ENCODE results near the gene CRADD. TPM values are rescaled to one million over a fixed set of nuclear protein-coding genes. Genes with fewer than 3 reads are reported as not detected.

Gene CRADD
- total RNA-seq, 2 experiments from 2014 or later, result 6.0 to 8.7 TPM

GRCh38 chr12:93904124-93904523 is 226.9 kb downstream of the CRADD start:
- Mint-ChIP-seq H3K27me3 (no peaks in the 10 kb centered on the region), H3K4me1 (peaks cover under 1% of the 10 kb centered on the region), H3K9me3 (peaks cover 8% of the 10 kb centered on the region), H3K36me3 (no peaks in the 10 kb centered on the region), H3K27ac (no peak overlapping the region), H3K4me3 (no peak overlapping the region)
- DNase-seq, result no peak

DNA sequence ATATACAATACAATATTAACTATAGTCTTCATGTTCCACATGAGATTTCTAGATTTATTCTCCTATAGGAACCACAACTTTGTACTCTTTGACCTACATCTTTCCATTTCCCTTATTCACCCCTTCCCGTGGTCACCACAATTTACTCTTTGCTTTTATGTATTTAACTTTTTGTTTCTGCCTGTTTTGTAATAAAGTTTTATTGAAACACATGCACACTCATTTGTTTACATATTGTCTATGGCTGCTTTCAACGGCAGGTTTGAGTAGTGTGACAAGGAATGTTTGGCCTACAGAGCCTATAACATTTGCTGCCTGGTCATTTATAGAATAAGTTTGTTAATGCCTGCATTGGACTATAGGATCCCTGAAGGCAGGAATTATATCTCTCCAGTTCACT is 231.1 kb downstream of the CRADD start:
- Mint-ChIP-seq H3K4me1 (no peaks in the 10 kb centered on the region), H3K27me3 (no peaks in the 10 kb centered on the region), H3K36me3 (no peaks in the 10 kb centered on the region), H3K27ac (no peak overlapping the region), H3K9me3 (no peaks in the 10 kb centered on the region), H3K4me3 (no peak overlapping the region)
- DNase-seq, result no peak

DNA sequence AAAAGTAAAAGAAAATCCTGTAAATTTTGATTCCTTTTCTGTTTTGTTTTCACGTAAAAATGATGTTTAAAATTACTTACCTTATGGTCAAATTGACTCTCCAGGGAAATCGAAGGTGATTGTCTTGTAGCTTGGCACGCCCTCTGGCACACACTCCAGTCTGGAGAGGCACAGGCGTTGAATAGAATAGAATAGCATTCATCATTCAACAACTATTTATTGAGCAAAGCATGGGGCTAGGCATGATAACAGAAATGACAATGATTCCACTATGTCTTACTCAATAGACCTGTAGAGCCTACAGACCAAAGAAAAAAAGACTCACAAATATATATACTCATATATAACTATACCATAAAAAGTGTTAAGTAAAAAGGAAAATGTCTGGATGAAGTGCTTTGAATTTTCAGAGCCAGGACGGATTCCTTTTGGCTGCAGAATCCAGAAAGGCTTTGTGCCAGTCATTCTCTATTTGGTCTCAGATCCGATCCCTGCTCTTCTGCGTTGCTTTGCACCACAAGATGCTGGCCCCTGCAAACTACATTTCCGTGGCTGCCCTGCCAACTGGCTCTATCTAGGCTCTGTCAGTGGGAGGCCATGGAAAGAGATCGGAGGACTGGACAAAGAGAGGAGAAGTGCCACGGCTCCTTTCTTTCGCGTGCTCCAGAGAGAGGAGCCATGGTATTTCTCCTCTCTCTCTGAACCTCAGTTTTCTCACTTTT is 231.8 kb downstream of the CRADD start:
- H3K27me3 Mint-ChIP-seq, result no peaks in the 10 kb centered on the region
- H3K4me3 Mint-ChIP-seq, result no peak overlapping the region
- H3K4me1 Mint-ChIP-seq, result no peaks in the 10 kb centered on the region
- no peaks in the 10 kb centered on the region for H3K9me3 Mint-ChIP-seq
- no peak for DNase-seq
- H3K27ac Mint-ChIP-seq, result no peak overlapping the region
- H3K36me3 Mint-ChIP-seq, result no peaks in the 10 kb centered on the region

GRCh38 chr12:93911396-93911795 is 234.2 kb downstream of the CRADD start:
- H3K4me3 Mint-ChIP-seq, result no peak overlapping the region
- H3K4me1 Mint-ChIP-seq, result no peaks in the 10 kb centered on the region
- peaks cover 5% of the 10 kb centered on the region for H3K27me3 Mint-ChIP-seq
- no peaks in the 10 kb centered on the region for H3K36me3 Mint-ChIP-seq
- no peaks in the 10 kb centered on the region for H3K9me3 Mint-ChIP-seq
- no peak for DNase-seq
- no peak overlapping the region for H3K27ac Mint-ChIP-seq

- H3K27ac Mint-ChIP-seq, result no peak overlapping the region
- no peaks in the 10 kb centered on the region for H3K4me1 Mint-ChIP-seq
- no peak overlapping the region for H3K4me3 Mint-ChIP-seq
- H3K27me3 Mint-ChIP-seq, result peaks cover 5% of the 10 kb centered on the region
- no peaks in the 10 kb centered on the region for H3K36me3 Mint-ChIP-seq
- no peak for DNase-seq
- no peaks in the 10 kb centered on the region for H3K9me3 Mint-ChIP-seq
These were observed 235.0 kb downstream of the CRADD start for GRCh38 chr12:93912086-93912733.

DNA sequence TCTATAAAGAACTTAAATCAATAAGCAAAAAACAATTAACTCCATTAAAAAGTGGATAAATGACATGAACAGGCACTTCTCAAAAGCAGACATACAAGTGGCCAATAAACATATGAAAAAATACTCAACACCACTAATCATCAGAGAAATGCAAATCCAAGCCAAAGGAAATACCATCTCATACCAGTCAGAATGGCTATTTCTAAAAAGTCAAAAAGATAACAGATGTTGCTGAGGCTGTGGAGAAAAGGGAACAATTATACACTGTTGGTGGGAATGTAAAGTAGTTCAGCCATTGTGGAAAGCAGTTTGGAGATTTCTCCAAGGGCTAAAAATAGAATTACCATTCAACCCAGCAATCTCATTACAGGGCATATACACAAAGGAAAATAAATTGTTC is 236.7 kb downstream of the CRADD start:
- Mint-ChIP-seq H3K4me1 (no peaks in the 10 kb centered on the region), H3K9me3 (no peaks in the 10 kb centered on the region), H3K36me3 (no peaks in the 10 kb centered on the region), H3K4me3 (no peak overlapping the region), H3K27ac (no peak overlapping the region), H3K27me3 (peaks cover 5% of the 10 kb centered on the region)
- DNase-seq, result no peak

DNA sequence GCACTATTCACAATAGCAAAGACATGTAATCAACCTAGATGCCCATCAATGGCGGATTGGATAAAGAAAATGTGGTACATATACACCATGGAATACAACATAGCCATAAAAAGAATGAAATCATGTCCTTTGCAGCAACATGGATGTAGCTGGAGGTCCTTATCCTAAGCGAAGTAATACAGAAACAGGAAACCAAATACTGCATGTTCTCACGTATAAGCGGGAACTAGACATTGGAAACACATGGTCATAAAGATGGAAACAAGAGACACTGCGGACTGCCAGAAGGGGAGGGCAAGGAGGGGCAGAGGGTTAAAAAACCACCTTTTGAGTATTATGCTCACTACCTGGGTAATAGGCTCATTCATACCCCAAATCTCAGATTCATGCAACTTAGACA is 237.1 kb downstream of the CRADD start:
- Mint-ChIP-seq H3K9me3 (no peaks in the 10 kb centered on the region), H3K27ac (no peak overlapping the region), H3K4me3 (no peak overlapping the region), H3K4me1 (no peaks in the 10 kb centered on the region), H3K36me3 (no peaks in the 10 kb centered on the region), H3K27me3 (peaks cover 5% of the 10 kb centered on the region)
- DNase-seq, result no peak

DNA sequence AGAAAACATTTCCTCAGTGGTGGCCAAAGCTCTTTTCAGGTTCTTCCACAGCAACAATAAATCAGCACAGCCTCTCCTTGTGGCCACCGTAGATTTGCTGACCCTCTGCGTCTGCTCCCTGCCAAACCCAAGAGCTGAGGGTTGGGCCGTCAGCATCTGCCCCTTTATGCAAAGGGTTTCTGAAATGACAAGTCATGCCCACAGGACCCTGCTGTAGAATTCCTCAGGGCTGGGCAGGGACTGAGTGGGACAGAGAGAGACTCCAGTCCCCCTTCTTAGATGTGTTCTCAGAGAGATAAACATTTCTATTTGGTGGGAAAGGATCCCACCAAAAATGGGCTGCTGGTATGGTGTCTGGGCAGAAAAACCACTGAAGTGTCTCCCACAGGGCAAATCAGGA is 238.2 kb downstream of the CRADD start:
- Mint-ChIP-seq H3K4me3 (no peak overlapping the region), H3K27me3 (peaks cover 5% of the 10 kb centered on the region), H3K4me1 (no peaks in the 10 kb centered on the region), H3K36me3 (no peaks in the 10 kb centered on the region), H3K9me3 (no peaks in the 10 kb centered on the region), H3K27ac (no peak overlapping the region)
- DNase-seq, result no peak

DNA sequence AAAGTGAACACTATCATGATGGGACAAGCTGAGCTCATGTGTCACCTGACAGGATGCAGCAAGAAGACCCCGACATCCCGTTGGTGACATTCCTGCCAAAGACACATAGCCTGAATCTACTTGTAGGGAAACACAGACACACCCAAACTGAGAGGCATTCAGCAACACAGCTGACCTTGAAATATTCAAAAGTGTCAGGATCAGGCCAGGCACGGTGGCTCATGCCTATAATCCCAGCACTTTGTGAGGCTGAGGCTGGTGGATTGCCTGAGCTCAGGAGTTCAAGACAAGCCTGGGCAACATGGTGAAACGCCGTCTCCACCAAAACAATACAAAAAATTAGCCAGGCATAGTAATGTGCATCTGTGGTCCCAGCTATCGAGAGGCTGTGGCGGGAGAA is 239.2 kb downstream of the CRADD start:
- no peaks in the 10 kb centered on the region for H3K36me3 Mint-ChIP-seq
- H3K9me3 Mint-ChIP-seq, result no peaks in the 10 kb centered on the region
- no peak overlapping the region for H3K4me3 Mint-ChIP-seq
- no peak overlapping the region for H3K27ac Mint-ChIP-seq
- no peaks in the 10 kb centered on the region for H3K4me1 Mint-ChIP-seq
- DNase-seq, result no peak
- H3K27me3 Mint-ChIP-seq, result peaks cover 5% of the 10 kb centered on the region

DNA sequence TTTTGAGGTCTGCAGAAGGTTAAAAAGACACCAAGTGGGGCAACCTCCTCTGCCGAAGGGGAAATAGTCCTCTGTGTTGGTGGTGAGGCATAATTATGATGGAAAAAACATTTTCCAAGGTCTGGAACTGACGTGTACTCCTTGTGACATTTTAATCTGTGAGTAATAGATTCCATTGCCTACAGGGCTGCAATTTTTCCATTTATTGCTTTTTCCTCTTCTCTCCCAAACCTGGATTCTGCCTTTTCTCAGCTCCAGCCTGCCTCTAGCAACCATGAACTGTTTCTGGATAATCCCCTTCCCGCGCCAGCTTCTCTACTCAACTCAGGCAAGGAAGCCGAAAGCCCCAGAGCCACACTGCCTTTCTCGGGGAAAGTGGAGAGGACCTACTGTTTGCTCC is 241.1 kb downstream of the CRADD start:
- Mint-ChIP-seq H3K9me3 (no peaks in the 10 kb centered on the region), H3K27me3 (peaks cover 5% of the 10 kb centered on the region), H3K4me1 (peaks cover 4% of the 10 kb centered on the region), H3K36me3 (no peaks in the 10 kb centered on the region), H3K27ac (no peak overlapping the region), H3K4me3 (no peak overlapping the region)
- no peak for DNase-seq

- Mint-ChIP-seq H3K36me3 (no peaks in the 10 kb centered on the region), H3K9me3 (no peaks in the 10 kb centered on the region), H3K27ac (no peak overlapping the region), H3K4me3 (no peak overlapping the region), H3K27me3 (peaks cover 5% of the 10 kb centered on the region), H3K4me1 (peaks cover 4% of the 10 kb centered on the region)
- no peak for DNase-seq
These were observed 241.7 kb downstream of the CRADD start for GRCh38 chr12:93918900-93919299.

GRCh38 chr12:93921521-93921920 is 244.3 kb downstream of the CRADD start:
- no peak overlapping the region for H3K4me3 Mint-ChIP-seq
- DNase-seq, result no peak
- H3K36me3 Mint-ChIP-seq, result peaks cover 3% of the 10 kb centered on the region
- H3K9me3 Mint-ChIP-seq, result peaks cover 8% of the 10 kb centered on the region
- peaks cover 4% of the 10 kb centered on the region for H3K4me1 Mint-ChIP-seq
- no peak overlapping the region for H3K27ac Mint-ChIP-seq
- H3K27me3 Mint-ChIP-seq, result no peaks in the 10 kb centered on the region

- H3K36me3 Mint-ChIP-seq, result peaks cover 3% of the 10 kb centered on the region
These were observed 245.4 kb downstream of the CRADD start for GRCh38 chr12:93922583-93923006.

GRCh38 chr12:93924367-93924766 is 247.2 kb downstream of the CRADD start:
- peaks cover 3% of the 10 kb centered on the region for H3K36me3 Mint-ChIP-seq
- no peak overlapping the region for H3K27ac Mint-ChIP-seq
- DNase-seq, result no peak
- H3K4me1 Mint-ChIP-seq, result peaks cover 4% of the 10 kb centered on the region
- H3K9me3 Mint-ChIP-seq, result peaks cover 12% of the 10 kb centered on the region
- no peaks in the 10 kb centered on the region for H3K27me3 Mint-ChIP-seq
- H3K4me3 Mint-ChIP-seq, result no peak overlapping the region

More at GRCh38 chr12:93922583-93923006, 245.4 kb downstream of the CRADD start:
- DNase-seq, result no peak
- H3K4me1 Mint-ChIP-seq, result peaks cover 4% of the 10 kb centered on the region
- H3K27ac Mint-ChIP-seq, result no peak overlapping the region
- peaks cover 8% of the 10 kb centered on the region for H3K9me3 Mint-ChIP-seq
- H3K27me3 Mint-ChIP-seq, result no peaks in the 10 kb centered on the region
- H3K4me3 Mint-ChIP-seq, result no peak overlapping the region

DNA sequence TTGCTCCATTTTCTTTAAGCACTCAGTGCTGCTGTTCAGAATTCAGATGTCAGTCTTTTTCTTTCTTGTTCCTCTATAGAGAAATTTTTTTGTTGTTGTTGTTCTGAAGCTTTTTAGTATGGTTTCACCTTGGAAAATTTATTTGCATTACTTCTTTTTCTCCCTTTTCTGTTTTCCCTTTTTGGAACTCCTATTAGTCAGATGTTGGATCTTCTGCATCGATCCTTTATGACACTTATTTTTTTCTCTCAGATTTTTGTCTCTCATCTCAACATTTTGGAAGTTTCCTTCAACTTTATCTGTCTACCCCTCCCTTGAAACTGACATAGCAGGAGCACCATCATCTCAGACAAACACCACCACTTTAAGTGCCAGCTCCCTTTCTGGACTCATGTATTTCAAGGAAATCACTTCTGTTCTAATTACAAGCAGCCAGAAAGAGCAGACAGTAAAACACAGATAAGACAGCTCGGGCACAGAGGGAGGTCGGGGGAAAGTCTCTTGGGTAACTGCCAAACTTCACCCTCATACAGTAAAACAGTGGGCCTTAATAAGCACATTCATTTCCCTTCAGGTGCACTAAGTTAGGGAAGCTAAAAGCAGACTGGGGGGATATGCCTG is 248.5 kb downstream of the CRADD start:
- Mint-ChIP-seq H3K36me3 (peaks cover 3% of the 10 kb centered on the region), H3K4me1 (peaks cover 4% of the 10 kb centered on the region), H3K27me3 (no peaks in the 10 kb centered on the region), H3K9me3 (peaks cover 12% of the 10 kb centered on the region), H3K27ac (no peak overlapping the region), H3K4me3 (no peak overlapping the region)
- no peak for DNase-seq

- DNase-seq, result no peak
- Mint-ChIP-seq H3K27ac (no peak overlapping the region), H3K4me1 (peaks cover 4% of the 10 kb centered on the region), H3K36me3 (peaks cover 3% of the 10 kb centered on the region), H3K4me3 (no peak overlapping the region), H3K9me3 (peaks cover 12% of the 10 kb centered on the region), H3K27me3 (no peaks in the 10 kb centered on the region)
These were observed 249.1 kb downstream of the CRADD start for GRCh38 chr12:93926237-93926636.

All from activated naive CD8-positive, alpha-beta T cell treated with anti-CD3 and anti-CD28 coated beads for 36 hours (primary cell).